ACHN (cell line): Measurements from ENCODE around the gene MBD3.

Experiments used
- DNase-seq: peaks from one replicate; pipeline ENCODE4 v3.0.0-alpha.2; 2015
- in situ Hi-C: cut with HindIII; loops from 2 replicates; pipeline ENCODE4 v1.10.0; 2017; ENCODE audit warnings: low sequenced_read_pairs, low pct_ligation_motif_present, low pct_unique_long_range_greater_than_20kb

The MBD3 gene

GRCh38 chr19:1577090-1577928 is 15.4 kb downstream of the MBD3 start:
- DNase-seq, result no peak
- in situ Hi-C loops, result no loop called here

- in situ Hi-C loops, result no loop called here
- no peak for DNase-seq
Observed at GRCh38 chr19:1576242-1577089, 16.2 kb downstream of the MBD3 start.

- no peak for DNase-seq
- in situ Hi-C loops, result no loop called here
Observed at GRCh38 chr19:1575323-1576241, 17.1 kb downstream of the MBD3 start.

GRCh38 chr19:1574354-1575136 is 18.1 kb downstream of the MBD3 start:
- no peak for DNase-seq
- in situ Hi-C loops, result no loop called here

- DNase-seq, result no peak
- in situ Hi-C loops, result no loop called here
Observed at GRCh38 chr19:1572795-1573194, 19.9 kb downstream of the MBD3 start.

GRCh38 chr19:1571358-1571757 is 21.3 kb downstream of the MBD3 start:
- in situ Hi-C loops, result no loop called here
- DNase-seq, result no peak

GRCh38 chr19:1570836-1571235 is 21.8 kb downstream of the MBD3 start:
- in situ Hi-C loops, result no loop called here
- DNase-seq, result no peak

- in situ Hi-C loops, result no loop called here
- DNase-seq, result no peak
Observed at GRCh38 chr19:1569997-1570396, 22.7 kb downstream of the MBD3 start.

GRCh38 chr19:1568320-1569019 is 24.2 kb downstream of the MBD3 start, which contains the start of gene MEX3D:
MEX3D (minus strand) TSS chr19:1568325; CDS start chr19:1568058, 267 bp downstream.
- in situ Hi-C loops, result no loop called here
- DNase-seq, result peak; percentile 74

- DNase-seq, result no peak
- in situ Hi-C loops, result no loop called here
Observed at GRCh38 chr19:1567848-1568227, 24.8 kb downstream of the MBD3 start.

- in situ Hi-C loops, result no loop called here
- DNase-seq, result peak; percentile 40
Observed at GRCh38 chr19:1567116-1567847, 25.4 kb downstream of the MBD3 start.

GRCh38 chr19:1566392-1567115 is 26.1 kb downstream of the MBD3 start:
- in situ Hi-C loops, result no loop called here

GRCh38 chr19:1563251-1563650 is 29.4 kb downstream of the MBD3 start:
- in situ Hi-C loops, result no loop called here

More at GRCh38 chr19:1566392-1567115, 26.1 kb downstream of the MBD3 start:
- DNase-seq, result peak; percentile 81

GRCh38 chr19:1561236-1561842 is 31.3 kb downstream of the MBD3 start:
- DNase-seq, result no peak

More at GRCh38 chr19:1563251-1563650, 29.4 kb downstream of the MBD3 start:
- DNase-seq, result no peak

GRCh38 chr19:1560286-1560882 is 32.3 kb downstream of the MBD3 start:
- DNase-seq, result no peak
- in situ Hi-C loops, result no loop called here

More at GRCh38 chr19:1561236-1561842, 31.3 kb downstream of the MBD3 start:
- in situ Hi-C loops, result no loop called here
